Measurements from ENCODE around the gene FICD.

The FICD gene

GRCh38 chr12:108531929-108532848 is 17.1 kb downstream of the FICD start:
- no peaks in the 10 kb centered on the region for H3K27me3 Mint-ChIP-seq (ENCODE audit: low read depth)
- H3K36me3 Mint-ChIP-seq (ENCODE audit: low read depth): peaks cover 70% of the 10 kb centered on the region
- peaks cover 5% of the 10 kb centered on the region for H3K4me1 Mint-ChIP-seq
- H3K27ac Mint-ChIP-seq: peak overlapping the region in 2 of 3 experiments; percentile 18 to 35
- no peaks in the 10 kb centered on the region for H3K9me3 Mint-ChIP-seq
- no peak overlapping the region for H3K4me3 Mint-ChIP-seq
- TF ChIP-seq, protein P1, sequence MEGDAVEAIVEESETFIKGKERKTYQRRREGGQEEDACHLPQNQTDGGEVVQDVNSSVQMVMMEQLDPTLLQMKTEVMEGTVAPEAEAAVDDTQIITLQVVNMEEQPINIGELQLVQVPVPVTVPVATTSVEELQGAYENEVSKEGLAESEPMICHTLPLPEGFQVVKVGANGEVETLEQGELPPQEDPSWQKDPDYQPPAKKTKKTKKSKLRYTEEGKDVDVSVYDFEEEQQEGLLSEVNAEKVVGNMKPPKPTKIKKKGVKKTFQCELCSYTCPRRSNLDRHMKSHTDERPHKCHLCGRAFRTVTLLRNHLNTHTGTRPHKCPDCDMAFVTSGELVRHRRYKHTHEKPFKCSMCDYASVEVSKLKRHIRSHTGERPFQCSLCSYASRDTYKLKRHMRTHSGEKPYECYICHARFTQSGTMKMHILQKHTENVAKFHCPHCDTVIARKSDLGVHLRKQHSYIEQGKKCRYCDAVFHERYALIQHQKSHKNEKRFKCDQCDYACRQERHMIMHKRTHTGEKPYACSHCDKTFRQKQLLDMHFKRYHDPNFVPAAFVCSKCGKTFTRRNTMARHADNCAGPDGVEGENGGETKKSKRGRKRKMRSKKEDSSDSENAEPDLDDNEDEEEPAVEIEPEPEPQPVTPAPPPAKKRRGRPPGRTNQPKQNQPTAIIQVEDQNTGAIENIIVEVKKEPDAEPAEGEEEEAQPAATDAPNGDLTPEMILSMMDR (IDR thresholded peaks at IDR 0.05; ENCODE audit: unreplicated experiment in 3 of 3): no peak

GRCh38 chr12:108538146-108538545 is 23.1 kb downstream of the FICD start:
- peaks cover 65% of the 10 kb centered on the region for H3K36me3 Mint-ChIP-seq (ENCODE audit: low read depth)

DNA sequence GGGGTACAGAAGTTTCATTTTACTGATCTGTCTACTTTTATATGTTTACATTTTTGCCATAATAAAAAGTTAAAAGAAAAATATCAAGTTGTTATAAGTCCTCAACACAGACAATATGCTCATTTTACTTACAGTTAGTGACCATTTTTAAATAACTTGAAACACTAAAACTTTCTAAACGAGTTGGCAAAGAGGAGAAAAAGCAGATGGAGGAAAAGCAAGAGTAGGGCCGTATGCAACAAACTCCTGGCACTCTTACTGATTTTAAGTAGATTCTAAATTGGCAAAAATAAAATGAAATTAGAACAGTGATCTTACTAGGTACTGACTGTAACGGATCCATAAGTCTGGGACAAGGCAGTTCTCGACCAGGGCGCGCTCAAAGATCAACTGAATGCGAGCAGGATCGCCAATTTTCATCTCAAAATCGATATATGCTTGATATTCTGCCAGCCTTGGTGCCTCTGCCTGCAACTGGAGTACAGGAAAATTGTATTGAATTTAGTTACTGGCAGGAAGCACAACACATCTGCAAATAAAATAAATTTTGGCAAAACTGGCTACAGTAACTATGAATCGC is 23.6 kb downstream of the FICD start:
- H3K9me3 Mint-ChIP-seq: no peaks in the 10 kb centered on the region
- H3K4me3 Mint-ChIP-seq: no peak overlapping the region
- no peaks in the 10 kb centered on the region for H3K4me1 Mint-ChIP-seq
- TF ChIP-seq, protein P1 (IDR thresholded peaks at IDR 0.05; ENCODE audit: unreplicated experiment in 3 of 3): no peak
- H3K27ac Mint-ChIP-seq: no peak overlapping the region
- H3K36me3 Mint-ChIP-seq (ENCODE audit: low read depth): peaks cover 69% of the 10 kb centered on the region
- no peaks in the 10 kb centered on the region for H3K27me3 Mint-ChIP-seq (ENCODE audit: low read depth)

More at GRCh38 chr12:108538146-108538545, 23.1 kb downstream of the FICD start:
- Mint-ChIP-seq H3K4me1 (no peaks in the 10 kb centered on the region), H3K27ac (no peak overlapping the region), H3K4me3 (no peak overlapping the region), H3K27me3 (ENCODE audit: low read depth) (no peaks in the 10 kb centered on the region), H3K9me3 (no peaks in the 10 kb centered on the region)
- TF ChIP-seq, protein P1 (IDR thresholded peaks at IDR 0.05; ENCODE audit: unreplicated experiment in 3 of 3): no peak

GRCh38 chr12:108542320-108542719 is 27.2 kb downstream of the FICD start:
- TF ChIP-seq, protein P1 (IDR thresholded peaks at IDR 0.05; ENCODE audit: unreplicated experiment in 3 of 3): no peak
- Mint-ChIP-seq H3K4me3 (no peak overlapping the region), H3K27me3 (ENCODE audit: low read depth) (peaks cover 3% of the 10 kb centered on the region), H3K27ac (no peak overlapping the region), H3K36me3 (ENCODE audit: low read depth) (peaks cover 62% of the 10 kb centered on the region), H3K9me3 (no peaks in the 10 kb centered on the region), H3K4me1 (no peaks in the 10 kb centered on the region)

GRCh38 chr12:108543652-108544051 is 28.6 kb downstream of the FICD start:
- TF ChIP-seq, protein P1 (IDR thresholded peaks at IDR 0.05; ENCODE audit: unreplicated experiment in 3 of 3): no peak
- Mint-ChIP-seq H3K4me3 (no peak overlapping the region), H3K27ac (no peak overlapping the region), H3K27me3 (ENCODE audit: low read depth) (peaks cover 3% of the 10 kb centered on the region), H3K36me3 (ENCODE audit: low read depth) (peaks cover 60% of the 10 kb centered on the region), H3K9me3 (no peaks in the 10 kb centered on the region), H3K4me1 (no peaks in the 10 kb centered on the region)

Data from nephron (organoid).